HUES6 (cell line): ENCODE results near the gene SLCO1B3.

Source experiments
- H3K27ac ChIP-seq: 2 replicates; pipeline ENCODE4 v1.7.0; 2013; ENCODE audit warnings: low read depth, mild to moderate bottlenecking, low read length, inconsistent platforms
- H3K27me3 ChIP-seq: 2 replicates; pipeline ENCODE4 v1.6.1; 2013; ENCODE audit warnings: low read length; ENCODE audit not compliant: control insufficient read depth, insufficient read depth
- H3K36me3 ChIP-seq: 2 replicates; pipeline ENCODE4 v1.6.1; 2013; ENCODE audit warnings: low read length; ENCODE audit not compliant: control insufficient read depth, insufficient read depth
- H3K4me1 ChIP-seq: 2 replicates; pipeline ENCODE4 v1.6.1; 2013; ENCODE audit warnings: low read length; ENCODE audit not compliant: control insufficient read depth, insufficient read depth
- H3K4me3 ChIP-seq: 2 replicates; pipeline ENCODE4 v1.5.1; 2013; ENCODE audit warnings: low read depth, low read length
- H3K9ac ChIP-seq: one replicate; pipeline ENCODE4 v1.6.1; 2013; ENCODE audit warnings: mild to moderate bottlenecking, low read length
- H3K9me3 ChIP-seq: 2 replicates; pipeline ENCODE4 v1.6.1; 2013; ENCODE audit warnings: low read depth, low read length; ENCODE audit not compliant: control insufficient read depth, insufficient read depth

SLCO1B3 gene

GRCh38 chr12:20868277-20868676 lies 57.8 kb downstream of the SLCO1B3 start:
- Histone ChIP-seq H3K4me1 (no peaks in the 10 kb centered on the region), H3K4me3 (no peak overlapping the region), H3K27ac (no peak overlapping the region), H3K27me3 (no peaks in the 10 kb centered on the region), H3K36me3 (no peaks in the 10 kb centered on the region), H3K9me3 (no peaks in the 10 kb centered on the region), H3K9ac (no peak overlapping the region)

- Histone ChIP-seq H3K9ac (no peak overlapping the region), H3K4me1 (no peaks in the 10 kb centered on the region), H3K36me3 (no peaks in the 10 kb centered on the region), H3K9me3 (no peaks in the 10 kb centered on the region), H3K27ac (no peak overlapping the region), H3K4me3 (no peak overlapping the region), H3K27me3 (no peaks in the 10 kb centered on the region)
These were observed 72.8 kb downstream of the SLCO1B3 start for GRCh38 chr12:20883288-20883687.

GRCh38 chr12:20885116-20885515 lies 74.6 kb downstream of the SLCO1B3 start:
- Histone ChIP-seq H3K36me3 (no peaks in the 10 kb centered on the region), H3K4me1 (no peaks in the 10 kb centered on the region), H3K9me3 (no peaks in the 10 kb centered on the region), H3K4me3 (no peak overlapping the region), H3K27ac (no peak overlapping the region), H3K27me3 (no peaks in the 10 kb centered on the region), H3K9ac (no peak overlapping the region)

GRCh38 chr12:20885552-20885951 lies 75.0 kb downstream of the SLCO1B3 start:
- no peaks in the 10 kb centered on the region for H3K27me3 ChIP-seq
- no peak overlapping the region for H3K4me3 ChIP-seq
- no peaks in the 10 kb centered on the region for H3K9me3 ChIP-seq
- H3K27ac ChIP-seq = no peak overlapping the region
- H3K36me3 ChIP-seq = no peaks in the 10 kb centered on the region
- no peak overlapping the region for H3K9ac ChIP-seq
- H3K4me1 ChIP-seq = no peaks in the 10 kb centered on the region

GRCh38 chr12:20917269-20917668 lies 106.8 kb downstream of the SLCO1B3 start:
- no peak overlapping the region for H3K27ac ChIP-seq
- H3K4me3 ChIP-seq = no peak overlapping the region
- H3K9ac ChIP-seq = no peak overlapping the region
- H3K27me3 ChIP-seq = no peaks in the 10 kb centered on the region
- H3K4me1 ChIP-seq = no peaks in the 10 kb centered on the region
- peaks cover 4% of the 10 kb centered on the region; the same call in 1 of the 2 replicates for H3K9me3 ChIP-seq
- H3K36me3 ChIP-seq = no peaks in the 10 kb centered on the region

GRCh38 chr12:20917819-20918218 lies 107.3 kb downstream of the SLCO1B3 start:
- H3K4me1 ChIP-seq = no peaks in the 10 kb centered on the region
- H3K9me3 ChIP-seq = peaks cover 4% of the 10 kb centered on the region; the same call in 1 of the 2 replicates
- H3K4me3 ChIP-seq = no peak overlapping the region
- H3K27me3 ChIP-seq = no peaks in the 10 kb centered on the region
- no peaks in the 10 kb centered on the region for H3K36me3 ChIP-seq
- H3K27ac ChIP-seq = no peak overlapping the region
- no peak overlapping the region for H3K9ac ChIP-seq

GRCh38 chr12:20931894-20932293 lies 121.4 kb downstream of the SLCO1B3 start:
- peaks cover 4% of the 10 kb centered on the region; the same call in 1 of the 2 replicates for H3K4me1 ChIP-seq
- H3K36me3 ChIP-seq = no peaks in the 10 kb centered on the region
- no peaks in the 10 kb centered on the region for H3K9me3 ChIP-seq
- no peak overlapping the region for H3K4me3 ChIP-seq
- H3K27me3 ChIP-seq = no peaks in the 10 kb centered on the region
- H3K9ac ChIP-seq = no peak overlapping the region
- H3K27ac ChIP-seq = no peak overlapping the region

- Histone ChIP-seq H3K9me3 (no peaks in the 10 kb centered on the region), H3K27ac (no peak overlapping the region), H3K36me3 (no peaks in the 10 kb centered on the region), H3K4me3 (no peak overlapping the region), H3K27me3 (no peaks in the 10 kb centered on the region), H3K9ac (no peak overlapping the region), H3K4me1 (no peaks in the 10 kb centered on the region)
These were observed 136.2 kb downstream of the SLCO1B3 start for GRCh38 chr12:20946732-20947131.

- H3K9me3 ChIP-seq = no peaks in the 10 kb centered on the region
- H3K4me3 ChIP-seq = no peak overlapping the region
- no peaks in the 10 kb centered on the region for H3K4me1 ChIP-seq
- no peaks in the 10 kb centered on the region for H3K36me3 ChIP-seq
- no peaks in the 10 kb centered on the region for H3K27me3 ChIP-seq
- no peak overlapping the region for H3K27ac ChIP-seq
- no peak overlapping the region for H3K9ac ChIP-seq
These were observed 139.7 kb downstream of the SLCO1B3 start for GRCh38 chr12:20950248-20950647.

- Histone ChIP-seq H3K4me1 (no peaks in the 10 kb centered on the region), H3K36me3 (no peaks in the 10 kb centered on the region), H3K27me3 (no peaks in the 10 kb centered on the region), H3K9ac (no peak overlapping the region), H3K4me3 (no peak overlapping the region), H3K9me3 (peaks cover 10% of the 10 kb centered on the region; the same call in 1 of the 2 replicates), H3K27ac (no peak overlapping the region)
These were observed 152.8 kb downstream of the SLCO1B3 start for GRCh38 chr12:20963303-20963702.

- H3K36me3 ChIP-seq = no peaks in the 10 kb centered on the region
- H3K4me1 ChIP-seq = no peaks in the 10 kb centered on the region
- H3K9ac ChIP-seq = no peak overlapping the region
- H3K9me3 ChIP-seq = peaks cover 10% of the 10 kb centered on the region; the same call in 1 of the 2 replicates
- no peak overlapping the region for H3K27ac ChIP-seq
- H3K4me3 ChIP-seq = no peak overlapping the region
- no peaks in the 10 kb centered on the region for H3K27me3 ChIP-seq
These were observed 153.3 kb downstream of the SLCO1B3 start for GRCh38 chr12:20963762-20964161.
